T-cell (primary cell): ENCODE results near the gene PPP6R1. TPM values are rescaled to one million over a fixed set of nuclear protein-coding genes. Genes with fewer than 3 reads are reported as not detected.

Experiments used
- ATAC-seq, 4 experiments: fragments of 200-7000 bp in 3 of 4; fragments of 150-1000 bp in 1 of 4; cut with Tn5 transposase; replicated peaks in 1 of 4; 1 replicate in 3 of 4; 2 replicates in 1 of 4; pipeline ENCODE4 v1.10.0; 2021; ENCODE audit warnings: moderate library complexity in 3 of 4, mild to moderate bottlenecking in 2 of 4, moderate number of reproducible peaks in 1 of 4
- CTCF ChIA-PET, 2 donors: fragments of 300-600 bp; sonication (Branson Sonifier 250); formaldehyde crosslinking; loops; one replicate each; lab custom pipeline; 2022; ENCODE audit warnings: antibody characterized with exemption in 2 of 2; lab: Charles Lee
- POLR2A ChIA-PET, 2 donors: fragments of 300-600 bp; sonication (Branson Sonifier 250); formaldehyde crosslinking; loops; one replicate each; lab custom pipeline; 2022; ENCODE audit warnings: antibody characterized with exemption in 2 of 2; lab: Charles Lee
- DNase-seq, 35 experiments: peaks; one replicate each; pipeline versions ENCODE4 v3.0.0 to v3.0.0-alpha.2; 2013 to 2023
- H3K27ac ChIP-seq: one replicate; pipeline ENCODE4 v1.5.1; 2013; ENCODE audit warnings: low read length
- H3K27me3 ChIP-seq, 2 experiments: replicated peaks in 1 of 2; 1 replicate in 1 of 2; 2 replicates in 1 of 2; pipeline versions ENCODE4 v1.6.1 to v1.7.0; 2013; ENCODE audit warnings: low read length in 1 of 2, mixed read lengths in 1 of 2; ENCODE audit not compliant: control insufficient read depth in 2 of 2, insufficient read depth in 2 of 2; ENCODE audit errors: extremely low read depth in 1 of 2
- H3K36me3 ChIP-seq, 2 donors: 1 replicate in 1 of 2; 2 replicates in 1 of 2; pipeline versions ENCODE4 v1.6.1 to v1.7.0; 2013; ENCODE audit warnings: low read length in 1 of 2; ENCODE audit not compliant: control insufficient read depth in 2 of 2, insufficient read depth in 1 of 2; ENCODE audit errors: extremely low read depth in 1 of 2
- H3K4me1 ChIP-seq, 2 experiments: 1 replicate in 1 of 2; 2 replicates in 1 of 2; pipeline versions ENCODE4 v1.6.1 to v1.7.0; 2013; ENCODE audit warnings: low read length in 2 of 2, mixed read lengths in 1 of 2; ENCODE audit not compliant: insufficient read depth in 2 of 2, control insufficient read depth in 1 of 2; ENCODE audit errors: extremely low read depth in 1 of 2
- H3K4me3 ChIP-seq, 2 donors: 1 replicate in 1 of 2; 2 replicates in 1 of 2; pipeline versions ENCODE4 v1.5.1 to v1.7.0; 2013; ENCODE audit warnings: mild to moderate bottlenecking in 2 of 2, low read length in 1 of 2, moderate library complexity in 1 of 2; ENCODE audit not compliant: control insufficient read depth in 1 of 2; ENCODE audit errors: extremely low read depth in 1 of 2
- H3K9me3 ChIP-seq: 2 replicates; pipeline ENCODE4 v1.7.0; 2013
- H3K27ac Mint-ChIP-seq, 2 donors: one replicate each; pipeline ENCODE4 v1.8.0; 2020 to 2021; ENCODE audit warnings: mild to moderate bottlenecking in 2 of 2, mixed read lengths in 2 of 2
- H3K27me3 Mint-ChIP-seq, 2 donors: one replicate each; pipeline ENCODE4 v1.8.0; 2021 to 2022; ENCODE audit warnings: mixed read lengths in 2 of 2
- H3K36me3 Mint-ChIP-seq: one replicate; pipeline ENCODE4 v1.8.0; 2021; ENCODE audit warnings: mixed read lengths
- H3K4me1 Mint-ChIP-seq, 3 donors: one replicate each; pipeline ENCODE4 v1.8.0; 2020 to 2022; ENCODE audit warnings: mixed read lengths in 3 of 3, mild to moderate bottlenecking in 1 of 3
- H3K4me3 Mint-ChIP-seq, 3 donors: one replicate each; pipeline ENCODE4 v1.8.0; 2020 to 2022; ENCODE audit warnings: mild to moderate bottlenecking in 3 of 3, mixed read lengths in 3 of 3, moderate library complexity in 3 of 3
- H3K9me3 Mint-ChIP-seq, 3 donors: one replicate each; pipeline ENCODE4 v1.8.0; 2020 to 2022; ENCODE audit warnings: mixed read lengths in 3 of 3
- WGBS: methylation state at CpG from one replicate; pipeline ENCODE4 v1.1.5; 2013; ENCODE audit warnings: missing lambda C conversion rate; ENCODE audit not compliant: insufficient coverage; 5-methylcytosine and 5-hydroxymethylcytosine counted together
- total RNA-seq, 35 experiments: library from RNA in 6 of 35; stranded (reverse) in 6 of 35; fragments of 120-200 nt in 1 of 35; gene quantifications; one replicate each; pipeline versions ENCODE4 v1.2.1 to v1.2.4 and lab custom pipeline; 2013 to 2026

Gene PPP6R1
- total RNA-seq, 5 donors from 2014 or later (not counting 1 experiment from before 2014, with no cell fraction given), result 173 to 208 (median 194) TPM

DNA sequence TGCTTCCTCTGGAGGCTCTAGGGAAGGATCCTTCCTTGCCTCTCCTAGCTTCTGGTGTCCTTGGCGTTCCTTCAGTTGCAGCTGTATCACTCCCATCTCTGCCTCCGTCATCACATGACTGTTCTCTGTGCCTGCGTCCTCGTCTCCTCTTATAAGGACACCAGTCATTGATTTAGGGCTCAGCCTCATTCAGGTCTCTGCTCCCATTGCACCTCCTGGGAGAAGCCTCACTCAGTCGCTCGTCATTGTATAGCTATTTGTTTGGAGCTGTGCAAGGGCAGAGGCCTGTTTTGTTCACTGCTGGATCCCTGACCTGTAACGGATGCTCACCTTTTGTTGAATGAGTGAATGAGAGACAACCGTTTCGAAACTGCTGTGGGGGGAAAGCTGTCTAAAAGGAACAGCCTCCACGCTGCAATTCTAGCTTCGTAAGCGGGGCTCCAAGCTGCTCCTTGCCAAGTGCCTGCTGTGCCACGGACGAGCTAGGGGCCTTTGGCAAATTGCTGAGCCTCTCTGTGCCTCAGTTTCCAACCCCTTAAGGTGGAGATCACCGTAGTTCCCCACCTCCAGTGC, 42.2 kb upstream of the PPP6R1 start:
- peaks cover 0 to 17% of the 10 kb centered on the region in 2 experiments for H3K4me1 ChIP-seq
- no peak overlapping the region for H3K27ac Mint-ChIP-seq
- ATAC-seq (no peak), DNase-seq (no peak)
- peaks cover 0 to 17% of the 10 kb centered on the region in 2 experiments for H3K27me3 ChIP-seq
- H3K36me3 ChIP-seq, result no peaks in the 10 kb centered on the region
- no peaks in the 10 kb centered on the region for H3K27me3 Mint-ChIP-seq
- ChIA-PET CTCF (interaction anchor here (0.6 to 2.5 kb wide), 5 partner anchors 9 to 161 kb away, joined by 3 to 15 read pairs (median 7); partner anchors contain the start of genes ISOC2 (in 1 of the 2) and KMT5C (in 1 of the 2)), POLR2A (interaction anchor here in 1 of 2 donors (1.1 kb wide), 1 partner anchor 38 kb away, joined by 6 read pairs; the partner anchor contains the start of gene KMT5C)
- peak overlapping the region in 2 of 3 donors; percentile 81 to 83 for H3K4me3 Mint-ChIP-seq
- no peak overlapping the region for H3K27ac ChIP-seq
- no peak overlapping the region for H3K4me3 ChIP-seq
- WGBS, result 78% methylated on average over 9 of the region's 15 CpGs
- no peaks in the 10 kb centered on the region for H3K9me3 Mint-ChIP-seq
- peaks cover 11 to 13% (median 11%) of the 10 kb centered on the region in 3 donors for H3K4me1 Mint-ChIP-seq
- no peaks in the 10 kb centered on the region for H3K9me3 ChIP-seq
- no peaks in the 10 kb centered on the region for H3K36me3 Mint-ChIP-seq

DNA sequence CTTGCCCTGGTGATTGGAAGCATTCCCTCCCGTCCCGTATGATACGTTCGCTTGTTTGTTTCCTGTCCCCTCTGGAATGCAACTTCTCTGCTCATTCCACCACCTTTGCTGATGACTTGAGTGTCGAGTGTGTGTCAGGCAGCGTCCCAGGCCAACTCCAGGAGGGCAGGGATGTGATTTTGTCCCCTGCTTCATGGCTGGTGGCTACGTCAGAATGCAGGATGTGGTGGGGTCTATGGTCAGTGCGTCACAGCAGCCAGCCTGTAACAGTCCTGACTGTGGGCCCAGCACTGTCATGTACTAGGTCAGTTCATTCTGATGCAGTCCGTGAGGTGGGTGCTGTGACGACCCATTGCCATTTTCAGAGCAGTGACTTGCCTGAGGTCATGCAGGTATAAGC, 41.2 kb upstream of the PPP6R1 start:
- H3K4me1 ChIP-seq, result peaks cover 0 to 17% of the 10 kb centered on the region in 2 experiments
- no peaks in the 10 kb centered on the region for H3K9me3 ChIP-seq
- H3K27me3 ChIP-seq, result peaks cover 0 to 17% of the 10 kb centered on the region in 2 experiments
- WGBS, result 85% methylated on average over 6 of the region's 10 CpGs
- no peaks in the 10 kb centered on the region for H3K9me3 Mint-ChIP-seq
- H3K4me3 Mint-ChIP-seq, result no peak overlapping the region
- no peak overlapping the region for H3K27ac ChIP-seq
- ChIA-PET CTCF (interaction anchor here in 1 of 2 donors (0.7 kb wide), 1 partner anchor 283 kb away, joined by 3 read pairs; no protein-coding TSS in a partner anchor), POLR2A (no interaction called here)
- H3K36me3 Mint-ChIP-seq, result no peaks in the 10 kb centered on the region
- ATAC-seq (no peak), DNase-seq (no peak)
- H3K4me3 ChIP-seq, result no peak overlapping the region
- H3K27me3 Mint-ChIP-seq, result no peaks in the 10 kb centered on the region
- H3K4me1 Mint-ChIP-seq, result peaks cover 8 to 11% (median 9%) of the 10 kb centered on the region in 3 donors
- no peaks in the 10 kb centered on the region for H3K36me3 ChIP-seq
- H3K27ac Mint-ChIP-seq, result no peak overlapping the region

DNA sequence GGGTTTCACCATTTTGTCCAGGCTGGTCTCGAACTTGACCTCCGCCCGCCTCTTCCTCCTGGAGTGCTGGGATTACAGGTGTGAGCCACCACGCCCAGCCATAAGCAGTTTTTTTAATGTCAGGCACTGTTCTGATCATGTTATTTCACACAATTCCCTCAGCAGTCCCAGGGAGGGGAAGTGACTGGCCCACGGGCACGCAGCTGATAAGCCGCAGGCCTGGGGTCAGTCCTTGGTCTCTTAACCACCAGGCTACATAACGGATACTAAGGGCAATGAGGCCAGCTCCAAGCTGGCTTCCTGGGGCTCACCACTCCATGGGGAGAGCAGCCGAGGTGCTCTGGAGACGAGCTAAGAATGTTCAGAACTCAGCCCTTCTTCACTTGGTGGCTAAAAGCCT, 38.5 kb upstream of the PPP6R1 start:
- Mint-ChIP-seq H3K36me3 (no peaks in the 10 kb centered on the region), H3K27me3 (no peaks in the 10 kb centered on the region), H3K4me1 (peaks cover 8 to 11% (median 9%) of the 10 kb centered on the region in 3 donors), H3K9me3 (no peaks in the 10 kb centered on the region), H3K27ac (no peak overlapping the region), H3K4me3 (no peak overlapping the region)
- Histone ChIP-seq H3K36me3 (no peaks in the 10 kb centered on the region), H3K4me3 (no peak overlapping the region), H3K27ac (no peak overlapping the region), H3K27me3 (peaks cover 0 to 17% of the 10 kb centered on the region in 2 experiments), H3K4me1 (peaks cover 0 to 12% of the 10 kb centered on the region in 2 experiments), H3K9me3 (no peaks in the 10 kb centered on the region)
- POLR2A ChIA-PET, result no interaction called here
- 88% methylated on average over 3 of the region's 10 CpGs for WGBS
- ATAC-seq (no peak), DNase-seq (no peak)
- CTCF ChIA-PET, result no interaction called here

DNA sequence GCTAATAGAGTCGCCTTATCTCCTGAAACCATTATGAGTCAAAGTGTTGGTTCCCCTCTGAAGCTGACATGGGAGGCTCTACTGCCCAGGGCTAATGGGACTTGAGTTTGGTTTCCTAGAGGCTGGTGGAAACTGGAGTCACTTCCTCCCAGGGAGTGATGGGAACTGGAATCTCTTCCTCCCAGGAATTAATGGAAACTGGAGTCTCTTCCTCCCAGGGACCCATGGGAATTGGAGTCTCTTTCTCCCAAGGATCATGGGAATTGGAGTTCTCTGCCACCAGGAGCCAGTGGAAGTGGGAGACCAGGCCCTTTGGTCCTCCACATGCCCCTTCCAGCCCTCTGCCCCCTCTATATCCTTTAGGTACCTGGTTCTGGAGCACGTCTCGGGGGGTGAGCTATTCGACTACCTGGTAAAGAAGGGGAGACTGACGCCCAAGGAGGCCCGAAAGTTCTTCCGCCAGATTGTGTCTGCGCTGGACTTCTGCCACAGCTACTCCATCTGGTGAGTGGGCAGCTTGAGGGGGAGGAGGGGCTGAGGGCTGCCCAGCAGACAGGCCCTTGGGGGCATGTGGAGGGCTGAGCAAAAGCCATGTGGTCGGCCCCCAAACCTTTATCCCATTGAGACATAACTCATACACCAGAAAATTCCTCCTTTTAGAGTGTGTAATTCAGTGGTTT, 30.4 kb upstream of the PPP6R1 start:
- no peak overlapping the region for H3K4me3 Mint-ChIP-seq
- ChIA-PET POLR2A (no interaction called here), CTCF (no interaction called here)
- H3K9me3 Mint-ChIP-seq, result no peaks in the 10 kb centered on the region
- Histone ChIP-seq H3K4me1 (peaks cover 0 to 20% of the 10 kb centered on the region in 2 experiments), H3K4me3 (no peak overlapping the region), H3K36me3 (no peaks in the 10 kb centered on the region), H3K27me3 (peaks cover 0 to 2% of the 10 kb centered on the region in 2 experiments), H3K9me3 (no peaks in the 10 kb centered on the region), H3K27ac (no peak overlapping the region)
- ATAC-seq (no peak), DNase-seq (no peak)
- WGBS, result 97% methylated on average over 4 of the region's 9 CpGs
- no peak overlapping the region for H3K27ac Mint-ChIP-seq
- H3K4me1 Mint-ChIP-seq, result peaks cover 9 to 12% (median 9%) of the 10 kb centered on the region in 3 donors
- no peaks in the 10 kb centered on the region for H3K36me3 Mint-ChIP-seq
- no peaks in the 10 kb centered on the region for H3K27me3 Mint-ChIP-seq

DNA sequence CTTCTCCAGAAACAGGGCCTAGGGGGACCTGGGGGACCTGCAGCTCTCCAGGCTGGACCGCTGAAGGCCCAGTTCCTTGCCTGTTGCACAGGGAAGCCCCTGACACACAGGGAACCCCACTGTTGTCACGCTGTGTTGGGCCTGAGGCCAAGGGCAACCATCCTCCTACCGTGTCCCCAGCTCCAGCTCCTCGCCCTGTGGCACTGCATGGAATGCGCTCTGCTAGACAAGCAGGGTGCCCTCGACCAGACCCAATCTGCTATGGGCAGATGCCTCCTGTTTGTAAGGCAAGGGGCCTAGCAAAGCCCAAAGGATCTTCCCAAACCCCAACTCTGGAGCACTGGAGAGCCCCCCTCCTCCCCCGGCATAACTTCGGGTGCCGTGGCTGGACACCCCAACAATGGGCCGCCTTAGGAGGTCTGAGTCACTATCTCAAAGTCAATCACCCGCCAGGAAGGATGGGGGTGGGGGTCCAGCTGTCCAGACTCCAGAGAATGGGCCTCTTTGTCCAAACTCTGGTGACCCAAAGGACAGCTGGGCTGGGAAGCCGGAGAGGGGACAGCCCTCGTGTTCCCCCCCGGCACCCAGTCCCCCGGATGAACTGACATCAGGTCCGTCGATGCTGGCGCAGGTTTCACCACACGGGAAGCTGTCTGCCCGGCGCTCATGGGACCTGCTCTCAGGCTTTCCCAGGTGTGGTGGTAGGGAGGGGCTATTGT, 28.7 kb upstream of the PPP6R1 start:
- Histone ChIP-seq H3K4me3 (no peak overlapping the region), H3K36me3 (no peaks in the 10 kb centered on the region), H3K27me3 (peaks cover 0 to 2% of the 10 kb centered on the region in 2 experiments), H3K27ac (no peak overlapping the region), H3K9me3 (no peaks in the 10 kb centered on the region), H3K4me1 (peaks cover 0 to 26% of the 10 kb centered on the region in 2 experiments)
- H3K27ac Mint-ChIP-seq, result no peak overlapping the region
- no peaks in the 10 kb centered on the region for H3K9me3 Mint-ChIP-seq
- POLR2A ChIA-PET, result no interaction called here
- H3K4me3 Mint-ChIP-seq, result no peak overlapping the region
- CTCF ChIA-PET, result no interaction called here
- ATAC-seq (no peak), DNase-seq (no peak)
- no peaks in the 10 kb centered on the region for H3K27me3 Mint-ChIP-seq
- WGBS, result 92% methylated on average over 16 of the region's 21 CpGs
- no peaks in the 10 kb centered on the region for H3K36me3 Mint-ChIP-seq
- peaks cover 18 to 21% (median 19%) of the 10 kb centered on the region in 3 donors for H3K4me1 Mint-ChIP-seq

DNA sequence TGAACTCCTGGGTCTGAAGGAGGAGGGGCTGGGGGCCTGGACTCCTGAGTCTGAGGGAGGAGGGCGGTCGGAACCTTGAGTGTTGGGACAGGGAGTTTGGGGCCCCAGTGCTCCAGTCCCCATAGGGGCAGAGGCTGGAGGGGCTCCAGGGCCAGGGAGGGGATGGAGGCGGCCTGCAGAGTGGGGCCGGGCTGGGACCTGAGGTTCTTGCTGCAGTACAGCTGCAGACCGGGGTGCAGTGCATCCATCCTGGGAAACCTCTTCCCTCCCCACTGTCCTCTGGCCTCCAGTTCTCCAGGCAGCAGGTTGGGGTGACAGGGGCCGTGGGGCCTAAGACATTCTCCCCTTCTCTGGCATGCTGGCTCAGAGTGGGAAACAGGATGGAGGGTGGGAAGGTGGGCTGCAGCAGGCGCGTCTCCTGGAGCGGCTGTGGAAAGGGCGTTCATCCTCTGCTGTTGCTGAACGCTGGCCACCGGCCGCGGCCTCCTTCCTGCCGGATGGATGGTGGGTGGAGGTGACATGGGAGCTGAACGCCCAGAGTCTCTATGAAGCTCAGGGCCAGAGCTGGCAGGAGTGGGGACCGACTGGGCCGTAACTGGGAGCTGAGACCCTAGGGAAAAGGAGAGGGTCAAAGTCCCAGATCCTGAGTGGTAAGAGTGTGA, 26.5 kb upstream of the PPP6R1 start:
- ATAC-seq (no peak), DNase-seq (no peak)
- Histone ChIP-seq H3K36me3 (no peaks in the 10 kb centered on the region), H3K27ac (no peak overlapping the region), H3K4me1 (peaks cover 0 to 27% of the 10 kb centered on the region in 2 experiments), H3K27me3 (peaks cover 0 to 2% of the 10 kb centered on the region in 2 experiments), H3K9me3 (no peaks in the 10 kb centered on the region), H3K4me3 (no peak overlapping the region)
- CTCF ChIA-PET, result no interaction called here
- WGBS, result 84% methylated on average over 14 of the region's 18 CpGs
- POLR2A ChIA-PET, result no interaction called here
- peak overlapping the region in 2 of 3 donors; percentile 21 to 48 for H3K4me3 Mint-ChIP-seq
- peaks cover 16 to 23% (median 18%) of the 10 kb centered on the region in 3 donors for H3K4me1 Mint-ChIP-seq
- no peaks in the 10 kb centered on the region for H3K27me3 Mint-ChIP-seq
- no peaks in the 10 kb centered on the region for H3K36me3 Mint-ChIP-seq
- no peaks in the 10 kb centered on the region for H3K9me3 Mint-ChIP-seq
- H3K27ac Mint-ChIP-seq, result peak overlapping the region; percentile 11 to 52
